ENCODE measurements around the gene HEPHL1. TPM values are rescaled to one million over a fixed set of nuclear protein-coding genes. Genes with fewer than 3 reads are reported as not detected.
A peak's percentile ranks its signal among the peaks of the same experiment; 100 is the strongest.

Gene HEPHL1
- total RNA-seq, 1 donor from 2014 or later, result not detected

- no peak for TF ChIP-seq CTCF (IDR thresholded peaks at IDR 0.05)
- Histone ChIP-seq H3K27me3 (no peaks in the 10 kb centered on the region), H3K27ac (no peak overlapping the region), H3K9me3 (no peaks in the 10 kb centered on the region), H3K4me1 (no peaks in the 10 kb centered on the region), H3K4me3 (no peak overlapping the region), H3K36me3 (no peaks in the 10 kb centered on the region)
- no peak for DNase-seq
- intact Hi-C loops (cut with DNase I), result no loop called here
- no peak for ATAC-seq
Observed at GRCh38 chr11:93984196-93984567, 37.0 kb upstream of the HEPHL1 start.

GRCh38 chr11:93984936-93985335 lies 36.2 kb upstream of the HEPHL1 start:
- Histone ChIP-seq H3K9me3 (no peaks in the 10 kb centered on the region), H3K36me3 (no peaks in the 10 kb centered on the region), H3K27ac (no peak overlapping the region), H3K27me3 (no peaks in the 10 kb centered on the region), H3K4me3 (no peak overlapping the region), H3K4me1 (no peaks in the 10 kb centered on the region)
- no peak for TF ChIP-seq CTCF (IDR thresholded peaks at IDR 0.05)
- DNase-seq (no peak), ATAC-seq (no peak)
- intact Hi-C loops (cut with DNase I), result no loop called here

GRCh38 chr11:93986716-93987115 lies 34.4 kb upstream of the HEPHL1 start:
- Histone ChIP-seq H3K27ac (no peak overlapping the region), H3K27me3 (no peaks in the 10 kb centered on the region), H3K36me3 (no peaks in the 10 kb centered on the region), H3K9me3 (no peaks in the 10 kb centered on the region), H3K4me3 (no peak overlapping the region), H3K4me1 (no peaks in the 10 kb centered on the region)
- intact Hi-C loops (cut with DNase I), result no loop called here
- no peak for TF ChIP-seq CTCF (IDR thresholded peaks at IDR 0.05)
- peak; percentile 78 for ATAC-seq
- peak; percentile 65 for DNase-seq

- ATAC-seq (no peak), DNase-seq (no peak)
- Histone ChIP-seq H3K36me3 (no peaks in the 10 kb centered on the region), H3K27me3 (no peaks in the 10 kb centered on the region), H3K4me1 (no peaks in the 10 kb centered on the region), H3K9me3 (peaks cover 14% of the 10 kb centered on the region), H3K4me3 (no peak overlapping the region), H3K27ac (no peak overlapping the region)
- TF ChIP-seq CTCF (IDR thresholded peaks at IDR 0.05), result no peak
- intact Hi-C loops (cut with DNase I), result no loop called here
Observed at GRCh38 chr11:93988455-93988854, 32.7 kb upstream of the HEPHL1 start.

GRCh38 chr11:93988912-93989311 lies 32.2 kb upstream of the HEPHL1 start:
- Histone ChIP-seq H3K27me3 (no peaks in the 10 kb centered on the region), H3K9me3 (peaks cover 18% of the 10 kb centered on the region), H3K4me1 (no peaks in the 10 kb centered on the region), H3K36me3 (no peaks in the 10 kb centered on the region), H3K4me3 (no peak overlapping the region), H3K27ac (no peak overlapping the region)
- TF ChIP-seq CTCF (IDR thresholded peaks at IDR 0.05), result no peak
- intact Hi-C loops (cut with DNase I), result no loop called here
- DNase-seq (no peak), ATAC-seq (no peak)

GRCh38 chr11:93993747-93994146 lies 27.4 kb upstream of the HEPHL1 start:
- Histone ChIP-seq H3K9me3 (peaks cover 18% of the 10 kb centered on the region), H3K36me3 (no peaks in the 10 kb centered on the region), H3K27me3 (no peaks in the 10 kb centered on the region), H3K27ac (no peak overlapping the region), H3K4me1 (no peaks in the 10 kb centered on the region), H3K4me3 (no peak overlapping the region)
- intact Hi-C loops (cut with DNase I), result no loop called here
- DNase-seq (no peak), ATAC-seq (no peak)
- TF ChIP-seq CTCF (IDR thresholded peaks at IDR 0.05), result no peak
